H9 (cell line): ENCODE measurements around the gene C19orf25. TPM values are rescaled to one million over a fixed set of nuclear protein-coding genes. Genes with fewer than 3 reads are reported as not detected.
"Not testable (repeated sequence)": the region's sequence is repeated elsewhere in the genome, so short reads cannot be mapped to it uniquely, and the experiment has no call there.

Source experiments
- DNase-seq: peaks from one replicate; pipeline ENCODE4 v3.0.0-alpha.2; 2017
- H2AFZ ChIP-seq: one replicate; pipeline ENCODE4 v1.6.1; 2013; ENCODE audit warnings: mild to moderate bottlenecking, low read length, control low read depth, moderate library complexity
- H2AK5ac ChIP-seq: 2 replicates; pipeline ENCODE4 v1.6.1; 2013; ENCODE audit warnings: low read length, control low read depth, mixed read lengths; ENCODE audit not compliant: insufficient read length
- H2BK120ac ChIP-seq: one replicate; pipeline ENCODE4 v1.6.1; 2013; ENCODE audit warnings: low read depth, mild to moderate bottlenecking, low read length, control low read depth, inconsistent platforms; ENCODE audit not compliant: poor library complexity, severe bottlenecking
- H2BK12ac ChIP-seq: 2 replicates; pipeline ENCODE4 v1.6.1; 2013; ENCODE audit warnings: low read length, control low read depth, mixed read lengths, low read depth; ENCODE audit not compliant: insufficient read length
- H2BK15ac ChIP-seq: 2 replicates; pipeline ENCODE4 v1.6.1; 2013; ENCODE audit warnings: low read depth, low read length, control low read depth
- H2BK20ac ChIP-seq: one replicate; pipeline ENCODE4 v1.6.1; 2013; ENCODE audit warnings: low read depth, mild to moderate bottlenecking, low read length, control low read depth, inconsistent platforms; ENCODE audit not compliant: poor library complexity, severe bottlenecking
- H2BK5ac ChIP-seq: 2 replicates; pipeline ENCODE4 v1.6.1; 2013; ENCODE audit warnings: low read length, control low read depth, mixed read lengths; ENCODE audit not compliant: insufficient read length
- H3K14ac ChIP-seq: 2 replicates; pipeline ENCODE4 v1.6.1; 2013; ENCODE audit warnings: low read length, control low read depth; ENCODE audit not compliant: insufficient read depth
- H3K18ac ChIP-seq: 2 replicates; pipeline ENCODE4 v1.6.1; 2013; ENCODE audit warnings: low read depth, mild to moderate bottlenecking, mixed read lengths, low read length, control low read depth; ENCODE audit not compliant: insufficient read length
- H3K23ac ChIP-seq: 2 replicates; pipeline ENCODE4 v1.6.1; 2013; ENCODE audit warnings: low read length, control low read depth, mixed read lengths, low read depth; ENCODE audit not compliant: insufficient read length
- H3K23me2 ChIP-seq: 2 replicates; pipeline ENCODE4 v1.6.1; 2013; ENCODE audit warnings: low read depth, mild to moderate bottlenecking, mixed read lengths, low read length, control low read depth; ENCODE audit not compliant: insufficient read length, poor library complexity, severe bottlenecking
- H3K27ac ChIP-seq: 2 replicates; pipeline ENCODE4 v1.5.1; 2013; ENCODE audit warnings: low read length, control low read depth, mixed read lengths, low read depth; ENCODE audit not compliant: insufficient read length
- H3K27me3 ChIP-seq: 2 replicates; pipeline ENCODE4 v1.6.1; 2013; ENCODE audit warnings: low read length, control low read depth, inconsistent platforms; ENCODE audit not compliant: insufficient read depth
- H3K4ac ChIP-seq: 2 replicates; pipeline ENCODE4 v1.6.1; 2013; ENCODE audit warnings: low read depth, mild to moderate bottlenecking, control low read depth, inconsistent platforms, low read length, moderate library complexity
- H3K4me1 ChIP-seq: 2 replicates; pipeline ENCODE4 v1.6.1; 2013; ENCODE audit warnings: low read length, control low read depth, inconsistent platforms; ENCODE audit not compliant: insufficient read depth
- H3K4me2 ChIP-seq: 2 replicates; pipeline ENCODE4 v1.6.1; 2013; ENCODE audit warnings: low read length, control low read depth, mixed read lengths; ENCODE audit not compliant: insufficient read length, insufficient read depth
- H3K56ac ChIP-seq: 2 replicates; pipeline ENCODE4 v1.6.1; 2013; ENCODE audit warnings: low read depth, mild to moderate bottlenecking, mixed read lengths, low read length, control low read depth; ENCODE audit not compliant: insufficient read length
- H3K79me1 ChIP-seq: 2 replicates; pipeline ENCODE4 v1.6.1; 2013; ENCODE audit warnings: low read depth, mild to moderate bottlenecking, moderate library complexity, low read length, control low read depth, inconsistent platforms; ENCODE audit not compliant: insufficient read depth, poor library complexity, severe bottlenecking
- H3K79me2 ChIP-seq: 2 replicates; pipeline ENCODE4 v1.6.1; 2013; ENCODE audit warnings: low read length, control low read depth, inconsistent platforms; ENCODE audit not compliant: insufficient read depth
- H3K9ac ChIP-seq: 2 replicates; pipeline ENCODE4 v1.6.1; 2013; ENCODE audit warnings: low read length, control low read depth, mixed read lengths; ENCODE audit not compliant: insufficient read length; ENCODE audit errors: extremely low read depth
- H3K9me3 ChIP-seq: one replicate; pipeline ENCODE4 v1.6.1; 2013; ENCODE audit warnings: low read depth, low read length, inconsistent platforms; ENCODE audit not compliant: control insufficient read depth
- H3T11ph ChIP-seq: one replicate; pipeline ENCODE4 v1.6.1; 2013; ENCODE audit warnings: mild to moderate bottlenecking, low read length, control low read depth, inconsistent platforms
- H4K20me1 ChIP-seq: one replicate; pipeline ENCODE4 v1.6.1; 2013; ENCODE audit not compliant: control insufficient read depth, insufficient read length, insufficient read depth
- H4K5ac ChIP-seq: 2 replicates; pipeline ENCODE4 v1.6.1; 2013; ENCODE audit warnings: low read depth, mild to moderate bottlenecking, mixed read lengths, low read length, control low read depth; ENCODE audit not compliant: insufficient read length
- H4K8ac ChIP-seq: replicated peaks from 2 replicates; pipeline ENCODE4 v1.6.1; 2013; ENCODE audit warnings: low read length, control low read depth, mixed read lengths, low read depth; ENCODE audit not compliant: insufficient read length
- H4K91ac ChIP-seq: 2 replicates; pipeline ENCODE4 v1.6.1; 2013; ENCODE audit warnings: low read depth, mild to moderate bottlenecking, moderate library complexity, mixed read lengths, low read length, control low read depth; ENCODE audit not compliant: insufficient read length
- H3K27ac Mint-ChIP-seq, 3 experiments: 2 replicates in 2 of 3; 3 replicates in 1 of 3; pipeline ENCODE4 v1.8.0; 2020 to 2021; ENCODE audit warnings: mixed read lengths in 3 of 3, mild to moderate bottlenecking in 1 of 3, moderate library complexity in 1 of 3
- H3K27me3 Mint-ChIP-seq: 2 replicates; pipeline ENCODE4 v1.8.0; 2021; ENCODE audit warnings: low read depth, mild to moderate bottlenecking, moderate library complexity, mixed read lengths
- H3K36me3 Mint-ChIP-seq, 3 experiments: 2 replicates in 2 of 3; 3 replicates in 1 of 3; pipeline ENCODE4 v1.8.0; 2020 to 2021; ENCODE audit warnings: low read depth in 3 of 3, mixed read lengths in 3 of 3; ENCODE audit not compliant: insufficient read depth in 1 of 3
- H3K4me1 Mint-ChIP-seq, 2 experiments: 2 replicates each; pipeline ENCODE4 v1.8.0; 2020; ENCODE audit warnings: mixed read lengths in 2 of 2
- H3K4me3 Mint-ChIP-seq, 2 experiments: 2 replicates in 1 of 2; 3 replicates in 1 of 2; pipeline ENCODE4 v1.8.0; 2020 to 2021; ENCODE audit warnings: mild to moderate bottlenecking in 2 of 2, mixed read lengths in 2 of 2, moderate library complexity in 1 of 2
- H3K9me3 Mint-ChIP-seq, 2 experiments: 2 replicates in 1 of 2; 3 replicates in 1 of 2; pipeline ENCODE4 v1.8.0; 2020; ENCODE audit warnings: mild to moderate bottlenecking in 2 of 2, mixed read lengths in 2 of 2, moderate library complexity in 1 of 2
- CTCF ChIP-seq: fragments of 200-600 bp; sonication (generic); conservative IDR thresholded peaks from 3 replicates; pipeline ENCODE4 v1.8.0; 2021; ENCODE audit warnings: antibody characterized with exemption, mild to moderate bottlenecking
- WGBS: extraction: QIAGEN DNeasy Blood & Tissue Kit; methylation state at CpG from one replicate; pipeline ENCODE4 v1.1.7; 2013; ENCODE audit warnings: missing lambda C conversion rate, low lambda C conversion rate, mixed read lengths; ENCODE audit not compliant: insufficient read length; ENCODE audit errors: extremely low coverage; 5-methylcytosine and 5-hydroxymethylcytosine counted together
- total RNA-seq: library from RNA; stranded (reverse); gene quantifications from 2 replicates; pipeline ENCODE4 v1.2.1, GENCODE V29; 2021

Gene C19orf25
- total RNA-seq, 1 experiment from 2014 or later: 36.8 TPM

GRCh38 chr19:1520203-1520780 lies 41.3 kb upstream of the C19orf25 start:
- Histone ChIP-seq H3K56ac (no peak overlapping the region), H2BK120ac (no peak overlapping the region), H2AK5ac (no peak overlapping the region), H4K91ac (no peak overlapping the region), H3K9me3 (no peaks in the 10 kb centered on the region), H3K9ac (no peak overlapping the region), H3K18ac (no peak overlapping the region), H3K27me3 (peaks cover 16% of the 10 kb centered on the region; the same call in 1 of the 2 replicates), H2AFZ (no peak overlapping the region), H2BK5ac (no peak overlapping the region), H3T11ph (no peak overlapping the region), H3K23me2 (no peaks in the 10 kb centered on the region), H3K27ac (no peak overlapping the region), H3K4me2 (no peak overlapping the region), H3K79me1 (no peaks in the 10 kb centered on the region), H2BK12ac (no peak overlapping the region), H3K4ac (no peak overlapping the region), H4K8ac (no peak overlapping the region), H2BK15ac (no peak overlapping the region), H3K14ac (no peak overlapping the region; the same call in 1 of the 2 replicates), H4K20me1 (no peaks in the 10 kb centered on the region), H2BK20ac (no peak overlapping the region), H3K23ac (no peak overlapping the region), H3K4me1 (no peaks in the 10 kb centered on the region), H3K79me2 (no peaks in the 10 kb centered on the region), H4K5ac (no peak overlapping the region)
- Mint-ChIP-seq H3K27ac (no peak overlapping the region), H3K36me3 (no peaks in the 10 kb centered on the region), H3K9me3 (peaks cover 0 to 14% of the 10 kb centered on the region in 2 experiments; a peak in 3 of 5 replicates), H3K4me3 (no peak overlapping the region), H3K4me1 (peaks cover 6 to 7% of the 10 kb centered on the region in 2 experiments; a peak in 3 of 4 replicates), H3K27me3 (peaks cover 81% of the 10 kb centered on the region)
- no peak for DNase-seq
- no peak for TF ChIP-seq CTCF
- WGBS: no CpG with 5 or more reads among the region's 17 CpGs

- H3K79me1 ChIP-seq, H3T11ph ChIP-seq, H3K18ac ChIP-seq, H3K9me3 ChIP-seq, H3K23ac ChIP-seq, H4K91ac ChIP-seq, H3K27ac Mint-ChIP-seq, H3K4me1 Mint-ChIP-seq, H2BK5ac ChIP-seq, H3K4ac ChIP-seq, H3K36me3 Mint-ChIP-seq, H3K4me3 Mint-ChIP-seq, H3K56ac ChIP-seq, H3K27ac ChIP-seq, DNase-seq, H4K20me1 ChIP-seq, H3K79me2 ChIP-seq, H3K23me2 ChIP-seq, H4K8ac ChIP-seq, H3K4me2 ChIP-seq, H4K5ac ChIP-seq, H2BK20ac ChIP-seq, H2AFZ ChIP-seq, H3K9ac ChIP-seq, H2BK120ac ChIP-seq, H2AK5ac ChIP-seq, H2BK15ac ChIP-seq, H3K4me1 ChIP-seq, H3K14ac ChIP-seq, H2BK12ac ChIP-seq: not testable (repeated sequence)
- H3K9me3 Mint-ChIP-seq: peaks cover 0 to 14% of the 10 kb centered on the region in 2 experiments; a peak in 3 of 5 replicates
- peaks cover 13% of the 10 kb centered on the region; the same call in 1 of the 2 replicates for H3K27me3 ChIP-seq
- no CpG with 5 or more reads among the region's 8 CpGs for WGBS
- H3K27me3 Mint-ChIP-seq: peaks cover 81% of the 10 kb centered on the region
Observed at GRCh38 chr19:1519802-1520201, 40.8 kb upstream of the C19orf25 start.
